ENCODE measurements around the gene ZNF274. TPM values are rescaled to one million over a fixed set of nuclear protein-coding genes. Genes with fewer than 3 reads are reported as not detected.

ZNF274 gene
- total and polyA plus RNA-seq, 9 of the 15 experiments (the other 6 are each of a cell fraction or from before 2014, with no cell fraction given): 5.2 to 37.0 (median 28.1) TPM

DNA sequence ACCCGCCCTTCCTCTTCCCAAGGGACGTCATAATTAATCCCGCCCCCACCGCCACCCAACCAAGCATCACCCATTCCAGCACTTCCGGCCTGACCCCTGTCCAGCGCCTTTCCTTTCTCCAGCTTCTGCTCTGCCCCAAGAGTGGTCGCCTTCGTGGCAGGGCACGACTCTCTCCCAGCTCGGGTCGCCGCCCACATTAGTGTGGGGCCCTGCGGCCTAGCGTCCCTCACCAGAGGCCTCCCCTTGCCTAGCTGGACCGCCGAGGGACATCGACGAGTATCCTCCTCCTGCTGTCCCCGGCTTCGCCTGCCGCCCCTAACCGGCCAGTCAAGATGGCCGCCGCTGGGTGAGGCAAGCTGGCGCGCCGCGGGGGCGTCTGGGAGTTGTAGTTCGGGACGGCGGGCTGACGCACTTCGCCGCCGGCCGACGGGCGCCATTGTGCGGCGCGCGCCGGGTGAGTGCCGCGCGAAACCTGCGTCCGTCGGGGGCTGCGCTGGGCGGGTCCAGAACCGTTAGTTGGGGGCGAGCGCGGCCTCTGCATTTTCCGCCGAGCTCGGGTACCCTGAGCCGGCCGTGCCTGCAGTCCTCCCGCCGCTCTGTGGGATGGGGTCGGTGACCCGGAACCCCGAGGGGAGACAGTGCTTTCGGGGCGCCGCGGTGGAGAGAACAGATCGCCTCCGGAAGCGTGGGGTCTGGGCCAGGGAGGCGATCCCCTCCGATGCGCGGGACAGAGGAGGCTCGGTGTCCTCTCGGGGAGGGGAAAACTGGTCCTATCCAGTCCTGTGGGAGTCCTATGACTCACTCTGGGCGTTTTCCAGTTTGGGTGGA is at the start of gene ZNF274 (continued):
- TF ChIP-seq, protein P1, sequence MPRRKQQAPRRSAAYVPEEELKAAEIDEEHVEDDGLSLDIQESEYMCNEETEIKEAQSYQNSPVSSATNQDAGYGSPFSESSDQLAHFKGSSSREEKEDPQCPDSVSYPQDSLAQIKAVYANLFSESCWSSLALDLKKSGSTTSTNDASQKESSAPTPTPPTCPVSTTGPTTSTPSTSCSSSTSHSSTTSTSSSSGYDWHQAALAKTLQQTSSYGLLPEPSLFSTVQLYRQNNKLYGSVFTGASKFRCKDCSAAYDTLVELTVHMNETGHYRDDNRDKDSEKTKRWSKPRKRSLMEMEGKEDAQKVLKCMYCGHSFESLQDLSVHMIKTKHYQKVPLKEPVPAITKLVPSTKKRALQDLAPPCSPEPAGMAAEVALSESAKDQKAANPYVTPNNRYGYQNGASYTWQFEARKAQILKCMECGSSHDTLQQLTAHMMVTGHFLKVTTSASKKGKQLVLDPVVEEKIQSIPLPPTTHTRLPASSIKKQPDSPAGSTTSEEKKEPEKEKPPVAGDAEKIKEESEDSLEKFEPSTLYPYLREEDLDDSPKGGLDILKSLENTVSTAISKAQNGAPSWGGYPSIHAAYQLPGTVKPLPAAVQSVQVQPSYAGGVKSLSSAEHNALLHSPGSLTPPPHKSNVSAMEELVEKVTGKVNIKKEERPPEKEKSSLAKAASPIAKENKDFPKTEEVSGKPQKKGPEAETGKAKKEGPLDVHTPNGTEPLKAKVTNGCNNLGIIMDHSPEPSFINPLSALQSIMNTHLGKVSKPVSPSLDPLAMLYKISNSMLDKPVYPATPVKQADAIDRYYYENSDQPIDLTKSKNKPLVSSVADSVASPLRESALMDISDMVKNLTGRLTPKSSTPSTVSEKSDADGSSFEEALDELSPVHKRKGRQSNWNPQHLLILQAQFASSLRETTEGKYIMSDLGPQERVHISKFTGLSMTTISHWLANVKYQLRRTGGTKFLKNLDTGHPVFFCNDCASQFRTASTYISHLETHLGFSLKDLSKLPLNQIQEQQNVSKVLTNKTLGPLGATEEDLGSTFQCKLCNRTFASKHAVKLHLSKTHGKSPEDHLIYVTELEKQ (CRISPR knock-in tag; IDR thresholded peaks at IDR 0.05): no peak
- TF ChIP-seq NR2C1 (IDR thresholded peaks at IDR 0.05) (peak; percentile 74), NR2C1 (tag; IDR thresholded peaks at IDR 0.05) (peak; percentile 84), ZNF274 (IDR thresholded peaks at IDR 0.05; ENCODE audit: borderline replicate concordance, low read depth, low read length) (no peak), NEUROD1 (IDR thresholded peaks at IDR 0.05; ENCODE audit: borderline replicate concordance, low read depth, low read length, partially characterized antibody) (peak; percentile 52), RBM39 (optimal IDR thresholded peaks at IDR 0.05; ENCODE audit: low read depth, low read length) (peak; percentile 62), MECOM (CRISPR knock-in tag; IDR thresholded peaks at IDR 0.05) (no peak), ZNF583 (CRISPR knock-in tag; IDR thresholded peaks at IDR 0.05) (peak; percentile 11; the same call in 1 of the 2 replicates), TAF15 (IDR thresholded peaks at IDR 0.05; ENCODE audit: low read depth, low read length) (no peak), SP2 (IDR thresholded peaks at IDR 0.05; ENCODE audit: extremely low read depth, low read depth, low read length, poor library complexity, severe bottlenecking) (no peak), ZNF174 (CRISPR knock-in tag; IDR thresholded peaks at IDR 0.05) (no peak), KDM5B (IDR thresholded peaks at IDR 0.05; ENCODE audit: insufficient replicate concordance, low read depth, low read length) (peak; percentile 79), XRCC5 (IDR thresholded peaks at IDR 0.05; ENCODE audit: low read depth, low read length) (peak; percentile 56), CBFB (CRISPR knock-in tag; IDR thresholded peaks at IDR 0.05) (peak; percentile 69; the same call in 1 of the 2 replicates), HDAC8 (tag; IDR thresholded peaks at IDR 0.05) (peak; percentile 83; the same call in 1 of the 2 replicates), HCFC1 (IDR thresholded peaks at IDR 0.05; ENCODE audit: low read depth, low read length) (peak; percentile 96), ZNF124 (CRISPR knock-in tag; IDR thresholded peaks at IDR 0.05) (no peak)
- TF ChIP-seq, protein P2, sequence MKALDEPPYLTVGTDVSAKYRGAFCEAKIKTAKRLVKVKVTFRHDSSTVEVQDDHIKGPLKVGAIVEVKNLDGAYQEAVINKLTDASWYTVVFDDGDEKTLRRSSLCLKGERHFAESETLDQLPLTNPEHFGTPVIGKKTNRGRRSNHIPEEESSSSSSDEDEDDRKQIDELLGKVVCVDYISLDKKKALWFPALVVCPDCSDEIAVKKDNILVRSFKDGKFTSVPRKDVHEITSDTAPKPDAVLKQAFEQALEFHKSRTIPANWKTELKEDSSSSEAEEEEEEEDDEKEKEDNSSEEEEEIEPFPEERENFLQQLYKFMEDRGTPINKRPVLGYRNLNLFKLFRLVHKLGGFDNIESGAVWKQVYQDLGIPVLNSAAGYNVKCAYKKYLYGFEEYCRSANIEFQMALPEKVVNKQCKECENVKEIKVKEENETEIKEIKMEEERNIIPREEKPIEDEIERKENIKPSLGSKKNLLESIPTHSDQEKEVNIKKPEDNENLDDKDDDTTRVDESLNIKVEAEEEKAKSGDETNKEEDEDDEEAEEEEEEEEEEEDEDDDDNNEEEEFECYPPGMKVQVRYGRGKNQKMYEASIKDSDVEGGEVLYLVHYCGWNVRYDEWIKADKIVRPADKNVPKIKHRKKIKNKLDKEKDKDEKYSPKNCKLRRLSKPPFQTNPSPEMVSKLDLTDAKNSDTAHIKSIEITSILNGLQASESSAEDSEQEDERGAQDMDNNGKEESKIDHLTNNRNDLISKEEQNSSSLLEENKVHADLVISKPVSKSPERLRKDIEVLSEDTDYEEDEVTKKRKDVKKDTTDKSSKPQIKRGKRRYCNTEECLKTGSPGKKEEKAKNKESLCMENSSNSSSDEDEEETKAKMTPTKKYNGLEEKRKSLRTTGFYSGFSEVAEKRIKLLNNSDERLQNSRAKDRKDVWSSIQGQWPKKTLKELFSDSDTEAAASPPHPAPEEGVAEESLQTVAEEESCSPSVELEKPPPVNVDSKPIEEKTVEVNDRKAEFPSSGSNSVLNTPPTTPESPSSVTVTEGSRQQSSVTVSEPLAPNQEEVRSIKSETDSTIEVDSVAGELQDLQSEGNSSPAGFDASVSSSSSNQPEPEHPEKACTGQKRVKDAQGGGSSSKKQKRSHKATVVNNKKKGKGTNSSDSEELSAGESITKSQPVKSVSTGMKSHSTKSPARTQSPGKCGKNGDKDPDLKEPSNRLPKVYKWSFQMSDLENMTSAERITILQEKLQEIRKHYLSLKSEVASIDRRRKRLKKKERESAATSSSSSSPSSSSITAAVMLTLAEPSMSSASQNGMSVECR (CRISPR knock-in tag; IDR thresholded peaks at IDR 0.05): peak; percentile 77
- TF ChIP-seq, protein P3, sequence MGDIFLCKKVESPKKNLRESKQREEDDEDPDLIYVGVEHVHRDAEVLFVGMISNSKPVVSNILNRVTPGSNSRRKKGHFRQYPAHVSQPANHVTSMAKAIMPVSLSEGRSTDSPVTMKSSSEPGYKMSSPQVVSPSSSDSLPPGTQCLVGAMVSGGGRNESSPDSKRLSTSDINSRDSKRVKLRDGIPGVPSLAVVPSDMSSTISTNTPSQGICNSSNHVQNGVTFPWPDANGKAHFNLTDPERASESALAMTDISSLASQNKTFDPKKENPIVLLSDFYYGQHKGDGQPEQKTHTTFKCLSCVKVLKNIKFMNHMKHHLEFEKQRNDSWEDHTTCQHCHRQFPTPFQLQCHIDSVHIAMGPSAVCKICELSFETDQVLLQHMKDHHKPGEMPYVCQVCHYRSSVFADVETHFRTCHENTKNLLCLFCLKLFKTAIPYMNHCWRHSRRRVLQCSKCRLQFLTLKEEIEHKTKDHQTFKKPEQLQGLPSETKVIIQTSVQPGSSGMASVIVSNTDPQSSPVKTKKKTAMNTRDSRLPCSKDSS (IDR thresholded peaks at IDR 0.05; ENCODE audit: low read depth, partially characterized antibody): no peak
